ENCODE results near the gene EFHD2.
"Not testable (repeated sequence)": the region's sequence is repeated elsewhere in the genome, so short reads cannot be mapped to it uniquely, and the experiment has no call there.

EFHD2 gene

GRCh38 chr1:15465674-15466073, 56.0 kb downstream of the EFHD2 start:
- no peak for DNase-seq (ENCODE audit: low read depth)
- no peak for TF ChIP-seq CTCF (IDR thresholded peaks at IDR 0.05; ENCODE audit: insufficient read depth, low read depth, low read length, missing control alignments)
- no peak overlapping the region for H3K4me3 ChIP-seq (ENCODE audit: low read length)

GRCh38 chr1:15466955-15467625, 57.4 kb downstream of the EFHD2 start:
- not testable (repeated sequence) for H3K4me3 ChIP-seq (ENCODE audit: low read length)
- peak; percentile 59 for DNase-seq (ENCODE audit: low read depth)

- no peak for TF ChIP-seq CTCF (IDR thresholded peaks at IDR 0.05; ENCODE audit: insufficient read depth, low read depth, low read length, missing control alignments)
- H3K4me3 ChIP-seq (ENCODE audit: low read length) = no peak overlapping the region
- DNase-seq (ENCODE audit: low read depth) = no peak
Observed at GRCh38 chr1:15468145-15468544, 58.5 kb downstream of the EFHD2 start.

GRCh38 chr1:15469361-15469760, 59.7 kb downstream of the EFHD2 start:
- DNase-seq (ENCODE audit: low read depth) = no peak
- TF ChIP-seq CTCF (IDR thresholded peaks at IDR 0.05; ENCODE audit: insufficient read depth, low read depth, low read length, missing control alignments) = no peak
- no peak overlapping the region for H3K4me3 ChIP-seq (ENCODE audit: low read length)

- H3K4me3 ChIP-seq (ENCODE audit: low read length) = not testable (repeated sequence)
Observed at GRCh38 chr1:15469821-15470448, 60.2 kb downstream of the EFHD2 start.

GRCh38 chr1:15471067-15471466, 61.4 kb downstream of the EFHD2 start:
- not testable (repeated sequence) for DNase-seq (ENCODE audit: low read depth); H3K4me3 ChIP-seq (ENCODE audit: low read length)

More at GRCh38 chr1:15469821-15470448, 60.2 kb downstream of the EFHD2 start:
- not testable (repeated sequence) for DNase-seq (ENCODE audit: low read depth)

GRCh38 chr1:15471723-15472122, 62.0 kb downstream of the EFHD2 start:
- not testable (repeated sequence) for DNase-seq (ENCODE audit: low read depth); H3K4me3 ChIP-seq (ENCODE audit: low read length)

GRCh38 chr1:15472587-15472986, 62.9 kb downstream of the EFHD2 start:
- H3K4me3 ChIP-seq (ENCODE audit: low read length) = no peak overlapping the region
- no peak for DNase-seq (ENCODE audit: low read depth)
- no peak for TF ChIP-seq CTCF (IDR thresholded peaks at IDR 0.05; ENCODE audit: insufficient read depth, low read depth, low read length, missing control alignments)

GRCh38 chr1:15475752-15476314, 66.1 kb downstream of the EFHD2 start, which contains the start of gene CELA2B:
TSS of gene CELA2B (plus strand) at chr1:15476104. CDS start at chr1:15476126, 22 bp downstream.
- DNase-seq (ENCODE audit: low read depth) = no peak
- no peak within 1 kb of the TSS for H3K4me3 ChIP-seq (ENCODE audit: low read length)
- TF ChIP-seq CTCF (IDR thresholded peaks at IDR 0.05; ENCODE audit: insufficient read depth, low read depth, low read length, missing control alignments) = no peak

Data from epithelial cell of esophagus (primary cell).